GM12875 (cell line): ENCODE data around the gene AQP12A.

Experiments used
- H3K4me3 ChIP-seq: one replicate; pipeline ENCODE4 v1.5.1; 2011; ENCODE audit warnings: low read depth, low read length, control low read depth
- CTCF ChIP-seq: IDR thresholded peaks from 2 replicates; pipeline ENCODE4 v1.5.1; 2011; ENCODE audit warnings: low read depth, mild to moderate bottlenecking, control low read depth, inconsistent platforms, low read length, moderate library complexity, borderline replicate concordance; ENCODE audit not compliant: insufficient read depth

AQP12A gene

GRCh38 chr2:240701736-240702639 lies 10.3 kb downstream of the AQP12A start:
- H3K4me3 ChIP-seq: no peak overlapping the region
- no peak for TF ChIP-seq CTCF

GRCh38 chr2:240702640-240703011 lies 11.0 kb downstream of the AQP12A start:
- H3K4me3 ChIP-seq: no peak overlapping the region
- TF ChIP-seq CTCF: no peak

- no peak for TF ChIP-seq CTCF
These were observed 12.0 kb downstream of the AQP12A start for GRCh38 chr2:240703417-240704341.

GRCh38 chr2:240704651-240705050 lies 13.0 kb downstream of the AQP12A start:
- no peak for TF ChIP-seq CTCF
- no peak overlapping the region for H3K4me3 ChIP-seq

More at GRCh38 chr2:240703417-240704341, 12.0 kb downstream of the AQP12A start:
- no peak overlapping the region for H3K4me3 ChIP-seq

- TF ChIP-seq CTCF: no peak
- no peak overlapping the region for H3K4me3 ChIP-seq
These were observed 13.6 kb downstream of the AQP12A start for GRCh38 chr2:240705204-240705791.

GRCh38 chr2:240707043-240707756 lies 15.5 kb downstream of the AQP12A start:
- no peak for TF ChIP-seq CTCF
- no peak overlapping the region for H3K4me3 ChIP-seq
